Right lobe of liver (tissue), 6 donors: Measurements from ENCODE around the gene SRSF3. TPM values are rescaled to one million over a fixed set of nuclear protein-coding genes. Genes with fewer than 3 reads are reported as not detected.

Experiments used
- ATAC-seq, 4 donors: fragments of 200-7000 bp; cut with Tn5 transposase; one replicate each; pipeline ENCODE4 v1.9.1; 2020; ENCODE audit warnings: mild to moderate bottlenecking in 4 of 4, moderate library complexity in 4 of 4
- DNase-seq, 3 donors: peaks; one replicate each; pipeline ENCODE4 v3.0.0-alpha.2; 2020
- H3K27ac ChIP-seq, 3 donors: fragments of 200-600 bp; one replicate each; pipeline ENCODE4 v1.8.0; 2022
- H3K27me3 ChIP-seq, 2 donors: fragments of 200-600 bp; one replicate each; pipeline ENCODE4 v1.8.0; 2022
- H3K36me3 ChIP-seq, 4 donors: fragments of 200-600 bp; sonication (generic) in 1 of 4; one replicate each; pipeline versions ENCODE4 v1.5.1 to v1.8.0; 2017 to 2022; ENCODE audit warnings: control low read depth in 1 of 4
- H3K4me1 ChIP-seq, 4 donors: fragments of 200-600 bp; sonication (generic) in 1 of 4; one replicate each; pipeline versions ENCODE4 v1.5.1 to v1.8.0; 2017 to 2022; ENCODE audit warnings: control low read depth in 1 of 4
- H3K4me3 ChIP-seq, 3 donors: fragments of 200-600 bp; one replicate each; pipeline ENCODE4 v1.8.0; 2022
- H3K9me3 ChIP-seq, 4 donors: fragments of 200-600 bp; sonication (generic) in 1 of 4; one replicate each; pipeline versions ENCODE4 v1.5.1 to v1.8.0; 2017 to 2022; ENCODE audit warnings: control low read depth in 1 of 4
- CTCF ChIP-seq, 4 donors: fragments of 200-600 bp in 3 of 4; fragments of 450-650 bp in 1 of 4; IDR thresholded peaks; one replicate each; pipeline versions ENCODE4 v1.5.1 to v1.8.0; 2016 to 2022; ENCODE audit warnings: antibody characterized with exemption in 4 of 4, mild to moderate bottlenecking in 2 of 4
- POLR2A ChIP-seq: fragments of 450-650 bp; IDR thresholded peaks from one replicate; pipeline ENCODE4 v1.6.1; 2017; ENCODE audit warnings: antibody characterized with exemption, mild to moderate bottlenecking
- WGBS: methylation state at CpG from one replicate; pipeline ENCODE4 v1.1.6; 2018; ENCODE audit warnings: low coverage, low lambda C conversion rate; ENCODE audit not compliant: insufficient coverage; ENCODE audit errors: missing lambda C conversion rate; 5-methylcytosine and 5-hydroxymethylcytosine counted together
- intact Hi-C, 2 donors: fragments of 100-400 bp; cut with DNase I; formaldehyde crosslinking; loops; one replicate each; pipeline versions ENCODE4 v1.11.2 to v1.14.1; 2022
- total RNA-seq, 6 experiments: library from RNA; depleted of rRNA in 2 of 6; stranded (reverse); fragments of >200 nt in 2 of 6; fragmentation: NEBNext Ultra II Directional in 3 of 6; extraction: Animal tissue kit (Norgen Biotek cat#: 25700) in 3 of 6; gene quantifications; one replicate each; pipeline versions ENCODE4 v1.1.0 to v1.2.4, GENCODE V29; 2016 to 2023
- donor health status: DM: no; HTN: yes; CAD: no.
- donor health status: DM: no; HTN: no; CAD: no.
- donor health status: DM: no; HTN: no; CAD: no.
- donor health status: DM: no; HTN: yes; CAD: no.
- donor health status: DM: no; HTN: yes; CAD: no.

SRSF3 gene
- total RNA-seq, 6 experiments from 2014 or later = 36.8 to 103 (median 71.4) TPM

GRCh38 chr6:36547646-36548400, 46.3 kb upstream of the SRSF3 start:
- Histone ChIP-seq H3K36me3 (no peaks in the 10 kb centered on the region), H3K27ac (peak overlapping the region in 2 of 3 donors; percentile 93 to 99), H3K4me1 (peaks cover 0 to 21% (median 9%) of the 10 kb centered on the region in 4 donors), H3K9me3 (no peaks in the 10 kb centered on the region), H3K4me3 (no peak overlapping the region), H3K27me3 (no peaks in the 10 kb centered on the region)
- WGBS = 58% methylated on average over 10 of the region's 13 CpGs
- ATAC-seq (no peak), DNase-seq (no peak)
- TF ChIP-seq POLR2A (no peak), CTCF (IDR thresholded peaks at IDR 0.05) (no peak)
- intact Hi-C loops = no loop called here

DNA sequence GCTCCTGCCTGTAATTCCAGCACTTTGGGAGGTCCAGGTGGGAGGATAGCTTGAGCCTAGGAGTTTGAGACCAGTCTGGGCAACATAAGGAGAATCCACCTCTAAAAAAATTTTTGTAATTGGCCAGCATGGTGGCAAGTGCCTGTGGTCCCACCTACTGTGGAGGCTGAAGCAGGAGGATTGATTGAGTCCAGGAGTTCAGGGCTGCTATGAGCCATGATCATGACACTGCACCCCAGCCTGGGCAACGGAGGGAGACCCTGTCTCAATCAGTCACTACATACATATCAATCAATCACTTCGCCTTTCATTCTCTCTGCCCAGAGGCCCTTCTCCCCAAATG, 45.8 kb upstream of the SRSF3 start:
- WGBS = 92% methylated on average over 2 of the region's 2 CpGs
- TF ChIP-seq POLR2A = no peak
- TF ChIP-seq CTCF (IDR thresholded peaks at IDR 0.05) = no peak
- Histone ChIP-seq H3K27me3 (no peaks in the 10 kb centered on the region), H3K4me3 (no peak overlapping the region), H3K4me1 (peaks cover 0 to 21% (median 9%) of the 10 kb centered on the region in 4 donors), H3K36me3 (no peaks in the 10 kb centered on the region), H3K9me3 (no peaks in the 10 kb centered on the region), H3K27ac (no peak overlapping the region)
- DNase-seq (no peak), ATAC-seq (no peak)
- intact Hi-C loops = no loop called here

DNA sequence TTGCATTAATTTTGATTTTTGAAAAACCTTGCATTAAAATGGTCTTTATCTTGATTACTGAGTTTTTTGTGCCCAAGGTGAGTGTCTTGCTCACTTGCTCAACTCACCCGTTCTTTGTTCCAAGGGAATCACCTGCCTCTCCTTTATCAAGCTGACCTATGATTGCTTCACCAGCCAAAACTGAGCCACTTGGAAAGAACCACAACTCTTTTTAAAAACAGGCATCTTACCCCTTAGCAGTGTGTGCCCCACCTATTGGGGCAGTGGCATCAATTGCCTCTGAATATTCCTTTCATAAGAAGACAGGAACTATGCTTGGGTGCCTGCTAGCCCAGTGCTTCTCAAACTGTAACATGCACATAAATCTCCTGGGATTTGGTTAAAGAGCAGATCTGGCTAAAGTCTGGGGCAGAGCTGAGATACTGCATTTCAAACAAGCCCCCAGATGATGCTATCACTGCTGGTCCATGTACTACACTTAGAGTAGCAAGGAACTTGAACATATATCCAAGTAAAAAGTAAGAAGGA, 43.6 kb upstream of the SRSF3 start:
- peaks cover 0 to 6% (median 2%) of the 10 kb centered on the region in 4 donors for H3K4me1 ChIP-seq
- H3K27me3 ChIP-seq = no peaks in the 10 kb centered on the region
- H3K9me3 ChIP-seq = no peaks in the 10 kb centered on the region
- WGBS = 75% methylated on average over 1 of the region's 1 CpG
- no peak for TF ChIP-seq CTCF (IDR thresholded peaks at IDR 0.05)
- TF ChIP-seq POLR2A = no peak
- ATAC-seq = no peak
- H3K4me3 ChIP-seq = no peak overlapping the region
- intact Hi-C loops = no loop called here
- no peak overlapping the region for H3K27ac ChIP-seq
- no peaks in the 10 kb centered on the region for H3K36me3 ChIP-seq
- DNase-seq = no peak

- Histone ChIP-seq H3K9me3 (no peaks in the 10 kb centered on the region), H3K4me1 (no peaks in the 10 kb centered on the region), H3K4me3 (no peak overlapping the region), H3K27me3 (no peaks in the 10 kb centered on the region), H3K36me3 (no peaks in the 10 kb centered on the region), H3K27ac (no peak overlapping the region)
- 64% methylated on average over 1 of the region's 1 CpG for WGBS
- intact Hi-C loops = no loop called here
- TF ChIP-seq CTCF (IDR thresholded peaks at IDR 0.05) (no peak), POLR2A (no peak)
- no peak for DNase-seq
- no peak for ATAC-seq
Measured at GRCh38 chr6:36555750-36556252, 38.4 kb upstream of the SRSF3 start.
